HG03103 (cell line): Measurements from ENCODE around the gene LMO2.
"Not testable (repeated sequence)": the region's sequence is repeated elsewhere in the genome, so short reads cannot be mapped to it uniquely, and the experiment has no call there.

Experiments used
- ATAC-seq: cut with Tn5 transposase; IDR thresholded peaks from one replicate; pipeline ENCODE4 v1.9.1; 2021; ENCODE audit warnings: low read depth; ENCODE audit not compliant: unreplicated experiment

Gene LMO2

GRCh38 chr11:33891714-33892327 is at the start of gene LMO2:
TSS of gene LMO2 (minus strand) at chr11:33892076. CDS start at chr11:33869716, 22,360 bp downstream.
- ATAC-seq = no peak

GRCh38 chr11:33940538-33940815 is 48.6 kb upstream of the LMO2 start:
- no peak for ATAC-seq

GRCh38 chr11:33936725-33937604 is 45.1 kb upstream of the LMO2 start:
- no peak for ATAC-seq

- ATAC-seq = no peak
Measured at GRCh38 chr11:33935461-33936456, 43.9 kb upstream of the LMO2 start.

DNA sequence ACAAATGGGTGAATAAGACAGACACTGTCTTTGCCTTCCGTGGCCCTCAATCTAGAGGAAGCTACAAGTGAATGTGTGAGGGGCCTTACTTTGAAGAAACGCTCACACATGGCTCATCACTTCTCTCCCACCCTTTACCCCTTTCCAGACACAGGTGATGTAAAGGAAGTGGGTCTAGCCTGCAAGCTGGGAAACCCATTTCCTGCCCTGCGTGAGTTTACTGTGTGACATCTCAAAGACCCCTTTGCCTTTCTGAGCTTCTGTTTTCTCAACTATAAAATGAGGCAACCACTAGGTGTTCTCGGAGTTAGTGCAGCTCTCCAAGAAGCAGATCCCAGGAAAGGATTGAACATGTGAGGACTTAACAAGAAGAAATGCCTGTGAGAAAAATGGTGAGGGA is 43.1 kb upstream of the LMO2 start:
- ATAC-seq = no peak

DNA sequence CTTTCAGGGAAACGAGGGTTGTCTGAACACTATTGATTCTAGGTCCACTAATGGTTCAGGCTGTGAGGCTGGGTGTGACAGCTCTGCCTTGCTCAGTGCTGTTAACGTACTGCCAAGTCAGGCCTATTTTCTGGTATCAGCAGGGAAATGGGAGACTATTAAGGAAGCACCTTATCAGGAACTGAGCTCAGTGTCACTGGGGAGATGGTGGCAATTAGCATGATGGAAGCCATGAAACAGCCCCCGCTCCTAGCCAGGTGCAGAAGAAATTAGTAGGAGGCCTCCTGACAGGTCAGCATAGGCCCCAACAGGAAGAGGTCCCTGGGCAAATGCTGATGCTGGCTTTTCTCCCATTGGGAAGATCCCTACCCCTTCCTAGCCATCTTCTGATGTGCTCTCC is 42.6 kb upstream of the LMO2 start:
- no peak for ATAC-seq

DNA sequence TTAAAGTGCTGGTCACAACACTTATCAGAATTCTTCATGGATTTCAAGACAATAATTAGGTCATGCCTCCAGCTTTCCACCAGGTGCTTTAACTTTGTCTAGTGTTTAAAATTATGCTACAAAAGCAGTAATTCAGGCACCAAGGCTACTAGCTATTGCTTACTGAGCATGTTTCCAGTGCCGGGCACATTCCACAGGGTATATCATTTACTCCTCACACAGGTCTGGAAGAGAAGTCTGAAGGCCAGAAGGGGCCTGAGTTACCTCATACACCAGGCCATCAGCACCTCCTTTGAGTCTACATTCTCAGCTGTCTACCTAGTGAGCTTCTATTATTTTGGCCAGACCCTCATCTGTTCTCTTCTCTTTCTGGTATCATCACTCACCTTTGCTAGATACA is 41.7 kb upstream of the LMO2 start:
- no peak for ATAC-seq

GRCh38 chr11:33932721-33933120 is 40.8 kb upstream of the LMO2 start:
- ATAC-seq = no peak

DNA sequence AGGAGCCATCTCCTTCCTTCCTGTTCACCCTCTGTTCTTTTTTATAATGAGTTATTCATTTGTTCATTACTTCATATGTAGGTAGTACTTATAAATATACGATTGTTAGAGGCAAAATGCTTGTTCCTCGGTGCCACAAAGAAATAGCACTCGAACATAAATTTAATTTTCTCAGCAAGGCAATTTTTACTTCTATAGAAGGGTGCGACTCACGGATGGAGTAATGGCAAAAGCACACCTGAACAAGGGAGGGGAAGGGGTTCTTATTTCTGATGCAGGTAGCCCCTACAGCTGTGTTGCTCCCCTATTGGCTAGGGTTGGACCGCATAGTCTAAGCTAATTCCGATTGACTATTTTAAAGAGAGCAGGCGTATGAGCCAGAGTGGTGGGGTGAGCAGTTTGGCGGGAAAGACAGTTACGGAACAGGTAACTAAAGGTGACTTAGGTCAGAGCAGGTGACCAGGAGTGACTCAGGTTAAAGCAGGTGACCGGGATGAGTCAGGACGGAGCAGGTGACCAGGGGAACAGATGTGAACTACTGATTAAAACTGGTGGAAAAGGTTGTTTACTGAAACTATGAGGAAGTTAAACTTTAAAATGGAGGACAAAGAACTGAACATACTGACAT is 40.0 kb upstream of the LMO2 start:
- ATAC-seq = not testable (repeated sequence)

GRCh38 chr11:33931067-33931466 is 39.2 kb upstream of the LMO2 start:
- no peak for ATAC-seq

GRCh38 chr11:33930317-33931021 is 38.6 kb upstream of the LMO2 start:
- no peak for ATAC-seq

GRCh38 chr11:33928564-33928963 is 36.7 kb upstream of the LMO2 start:
- no peak for ATAC-seq

GRCh38 chr11:33926671-33927552 is 35.0 kb upstream of the LMO2 start:
- no peak for ATAC-seq

DNA sequence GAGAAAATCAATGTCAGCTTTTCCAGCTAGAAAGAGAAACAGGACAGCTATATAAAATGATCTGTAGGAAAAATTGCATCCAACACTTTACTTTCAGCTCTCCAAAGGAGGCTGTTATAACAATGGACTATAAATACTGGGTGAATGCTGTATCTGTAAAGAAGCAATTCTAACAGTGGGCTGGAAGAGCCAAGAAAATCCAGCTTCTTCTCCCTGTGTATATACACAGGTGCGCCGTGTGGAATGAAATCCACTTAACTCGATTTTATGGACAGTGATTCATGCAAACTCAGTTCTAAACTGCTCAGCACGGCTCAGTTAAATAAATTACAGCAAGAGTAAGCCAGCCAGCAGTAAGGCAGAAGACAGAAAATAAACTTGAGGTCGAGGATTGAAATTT is 32.5 kb upstream of the LMO2 start:
- no peak for ATAC-seq

- no peak for ATAC-seq
Measured at GRCh38 chr11:33923626-33924025, 31.8 kb upstream of the LMO2 start.

DNA sequence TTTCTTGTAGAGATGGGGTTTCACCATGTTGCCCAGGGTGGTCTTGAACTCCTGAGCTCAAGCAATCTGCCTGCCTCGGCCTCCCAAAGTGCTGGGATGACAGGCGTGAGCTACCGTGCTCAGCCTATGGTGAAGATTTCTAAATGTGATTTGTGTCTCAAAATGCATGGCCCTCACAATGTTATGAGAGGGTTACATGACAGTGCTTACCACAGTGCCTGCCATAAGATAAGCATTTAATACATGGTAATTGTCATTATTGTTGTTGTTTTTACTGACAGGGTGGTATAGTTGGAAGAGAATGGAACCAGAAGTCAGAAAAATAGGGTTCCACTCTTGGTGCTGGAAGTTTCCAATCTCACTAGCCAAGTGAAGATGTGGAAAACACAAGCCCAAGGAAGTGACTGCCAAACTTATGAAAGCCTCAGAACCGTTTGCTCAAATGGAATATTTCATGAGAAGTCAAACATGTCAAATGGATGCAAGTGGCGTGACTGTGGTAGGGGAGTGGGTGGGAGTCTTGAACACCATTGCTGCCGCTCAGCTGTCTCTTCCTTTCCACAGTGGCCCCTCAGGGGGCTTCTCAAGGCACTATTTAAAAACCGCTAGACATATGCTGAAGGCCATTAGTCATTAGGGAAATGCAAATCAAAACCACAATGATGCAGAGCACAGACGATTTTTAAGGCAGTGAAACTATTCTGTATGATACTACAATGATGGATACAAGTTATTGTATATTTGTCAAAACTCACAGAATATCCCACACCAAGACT is 29.1 kb upstream of the LMO2 start:
- peak; percentile 92 for ATAC-seq

DNA sequence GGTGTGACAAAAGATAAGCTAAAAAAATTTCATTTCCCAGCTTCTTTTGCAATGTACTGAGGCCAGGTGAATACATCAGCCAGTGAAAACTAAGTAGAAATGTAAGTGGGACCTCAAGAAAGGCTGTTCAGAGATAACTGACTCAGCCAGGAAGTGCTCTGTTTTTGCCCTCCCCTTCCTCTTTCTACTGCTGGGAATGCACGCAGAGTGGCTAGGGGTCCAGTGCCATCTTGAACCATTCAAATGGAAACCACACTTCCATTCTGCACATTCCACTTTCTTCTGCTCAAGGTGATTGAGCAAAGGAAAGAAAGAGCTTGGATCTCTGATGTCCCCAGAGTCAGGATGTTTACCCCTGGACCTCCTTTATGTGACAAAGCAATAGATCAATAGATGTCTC is 27.8 kb upstream of the LMO2 start:
- no peak for ATAC-seq

DNA sequence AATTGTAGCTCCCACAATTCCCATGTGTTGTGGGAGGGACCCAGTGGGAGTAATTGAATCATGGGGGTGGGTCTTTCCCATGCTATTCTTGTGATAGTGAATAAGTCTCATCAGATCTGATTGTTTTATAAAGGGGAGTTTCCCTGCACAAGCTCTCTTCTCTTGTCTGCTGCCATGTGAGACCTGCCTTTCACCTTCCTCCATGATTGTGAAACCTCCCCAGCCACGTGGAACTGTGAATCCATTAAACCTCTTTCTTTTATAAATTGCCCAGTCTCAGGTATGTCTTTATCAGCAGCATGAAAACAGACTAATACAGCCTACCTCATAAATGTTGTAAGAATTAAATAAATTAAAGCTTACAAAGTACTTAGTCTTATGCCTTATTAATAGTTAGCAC is 25.5 kb upstream of the LMO2 start:
- ATAC-seq = not testable (repeated sequence)
